Erythroblast (primary cell): ENCODE results near the gene ARAF.

Experiments
- GATA1 ChIP-seq: IDR thresholded peaks from 2 replicates; pipeline ENCODE4 v1.6.1; 2011; ENCODE audit warnings: low read depth, mild to moderate bottlenecking, control low read depth, low read length, moderate library complexity
- POLR2A ChIP-seq: IDR thresholded peaks from 2 replicates; pipeline ENCODE4 v1.6.1; 2011; ENCODE audit warnings: mild to moderate bottlenecking, low read length

- TF ChIP-seq POLR2A (peak; percentile 81), GATA1 (no peak)
Observed at GRCh38 chrX:47560934-47561658, at the start of gene ARAF.
